ENCODE data around the gene ERP27. TPM values are rescaled to one million over a fixed set of nuclear protein-coding genes. Genes with fewer than 3 reads are reported as not detected.

The ERP27 gene
- total RNA-seq, 1 experiment from 2014 or later = not detected

DNA sequence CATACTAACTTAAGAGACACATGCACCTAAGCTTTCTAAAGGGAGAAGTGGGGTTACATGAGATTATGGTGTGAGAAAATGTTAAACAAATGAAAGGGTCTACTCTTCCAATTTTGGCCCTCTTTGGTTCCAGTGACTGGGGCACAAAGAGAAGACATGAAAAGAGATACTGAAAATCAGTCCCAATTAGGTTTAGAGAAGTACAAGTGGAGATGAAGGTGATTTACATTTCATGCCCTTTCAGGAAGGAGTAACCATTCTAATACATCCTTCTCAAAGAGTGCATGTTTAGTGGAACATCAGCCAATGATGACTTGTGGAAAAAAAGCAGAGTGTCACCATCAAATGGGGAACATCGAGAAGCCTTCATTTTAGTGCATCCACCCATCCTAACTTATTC, 67.1 kb downstream of the ERP27 start:
- ChIA-PET POLR2A (no interaction called here), CTCF (interaction anchor here (0.7 kb wide), 1 partner anchor 100 kb away, joined by 3 read pairs; no protein-coding TSS in a partner anchor)
- BruUV-seq (replicated peaks) = no TSS peak
- Mint-ChIP-seq H3K27me3 (ENCODE audit: insufficient read depth, unreplicated experiment) (no peaks in the 10 kb centered on the region), H3K4me1 (ENCODE audit: insufficient read depth, unreplicated experiment) (peaks cover 16% of the 10 kb centered on the region), H3K27ac (ENCODE audit: low read depth, unreplicated experiment) (no peak overlapping the region), H3K4me3 (ENCODE audit: unreplicated experiment) (no peak overlapping the region), H3K9me3 (ENCODE audit: unreplicated experiment) (peaks cover 7% of the 10 kb centered on the region), H3K36me3 (ENCODE audit: insufficient read depth, unreplicated experiment) (no peaks in the 10 kb centered on the region)
- TF ChIP-seq, protein P1, sequence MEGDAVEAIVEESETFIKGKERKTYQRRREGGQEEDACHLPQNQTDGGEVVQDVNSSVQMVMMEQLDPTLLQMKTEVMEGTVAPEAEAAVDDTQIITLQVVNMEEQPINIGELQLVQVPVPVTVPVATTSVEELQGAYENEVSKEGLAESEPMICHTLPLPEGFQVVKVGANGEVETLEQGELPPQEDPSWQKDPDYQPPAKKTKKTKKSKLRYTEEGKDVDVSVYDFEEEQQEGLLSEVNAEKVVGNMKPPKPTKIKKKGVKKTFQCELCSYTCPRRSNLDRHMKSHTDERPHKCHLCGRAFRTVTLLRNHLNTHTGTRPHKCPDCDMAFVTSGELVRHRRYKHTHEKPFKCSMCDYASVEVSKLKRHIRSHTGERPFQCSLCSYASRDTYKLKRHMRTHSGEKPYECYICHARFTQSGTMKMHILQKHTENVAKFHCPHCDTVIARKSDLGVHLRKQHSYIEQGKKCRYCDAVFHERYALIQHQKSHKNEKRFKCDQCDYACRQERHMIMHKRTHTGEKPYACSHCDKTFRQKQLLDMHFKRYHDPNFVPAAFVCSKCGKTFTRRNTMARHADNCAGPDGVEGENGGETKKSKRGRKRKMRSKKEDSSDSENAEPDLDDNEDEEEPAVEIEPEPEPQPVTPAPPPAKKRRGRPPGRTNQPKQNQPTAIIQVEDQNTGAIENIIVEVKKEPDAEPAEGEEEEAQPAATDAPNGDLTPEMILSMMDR (IDR thresholded peaks at IDR 0.05; ENCODE audit: unreplicated experiment) = no peak
- intact Hi-C loops (cut with micrococcal nuclease) = no loop called here
- no peak for DNase-seq (ENCODE audit: unreplicated experiment)

DNA sequence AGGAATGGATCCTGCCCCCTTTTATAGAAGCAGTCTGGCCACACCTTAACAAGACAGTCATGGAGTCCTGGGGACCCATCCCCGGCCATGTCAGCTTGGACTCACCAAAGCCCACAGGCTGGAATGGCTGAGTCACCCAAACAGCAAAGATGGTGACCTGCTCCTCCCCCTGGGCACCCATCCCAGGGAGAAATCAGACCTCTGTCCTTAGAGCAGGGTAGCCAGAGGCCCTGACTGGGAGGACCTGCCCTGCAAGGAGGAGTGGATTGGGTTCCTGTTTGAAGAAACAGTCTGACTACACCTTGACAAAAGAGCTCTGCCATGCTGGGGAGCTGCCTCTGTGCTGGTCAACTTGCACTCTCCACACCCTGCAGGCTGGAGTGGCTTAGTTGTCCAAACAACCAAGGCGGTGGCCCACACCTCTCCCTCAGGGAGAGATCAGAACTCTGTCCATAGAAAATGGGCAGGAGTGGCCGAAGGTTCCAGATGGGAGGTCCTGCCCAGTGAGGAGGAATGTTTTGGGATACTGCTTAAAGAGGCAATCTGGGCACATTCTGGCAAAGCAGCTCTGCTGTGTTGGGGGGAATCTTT, 69.3 kb downstream of the ERP27 start:
- no peak overlapping the region for H3K27ac Mint-ChIP-seq (ENCODE audit: low read depth, unreplicated experiment)
- intact Hi-C loops (cut with micrococcal nuclease) = no loop called here
- H3K4me3 Mint-ChIP-seq (ENCODE audit: unreplicated experiment) = no peak overlapping the region
- DNase-seq (ENCODE audit: unreplicated experiment) = peak; percentile 56
- ChIA-PET POLR2A (no interaction called here), CTCF (interaction anchor here (0.8 kb wide), 1 partner anchor 126 kb away, joined by 3 read pairs; no protein-coding TSS in a partner anchor)
- TF ChIP-seq, protein P1 (IDR thresholded peaks at IDR 0.05; ENCODE audit: unreplicated experiment) = no peak
- H3K27me3 Mint-ChIP-seq (ENCODE audit: insufficient read depth, unreplicated experiment) = no peaks in the 10 kb centered on the region
- peaks cover 7% of the 10 kb centered on the region for H3K9me3 Mint-ChIP-seq (ENCODE audit: unreplicated experiment)
- H3K36me3 Mint-ChIP-seq (ENCODE audit: insufficient read depth, unreplicated experiment) = no peaks in the 10 kb centered on the region
- H3K4me1 Mint-ChIP-seq (ENCODE audit: insufficient read depth, unreplicated experiment) = peaks cover 6% of the 10 kb centered on the region
- BruUV-seq (replicated peaks) = no TSS peak

Other genes starting within 250 kb of the ERP27 start
- gene GUCY2C, start 241.9 kb downstream of the ERP27 start, total RNA-seq (2022) = not detected in 2 replicates
- gene WBP11, start 135.1 kb downstream of the ERP27 start, total RNA-seq (2022) = 51.3 and 56.6 TPM in 2 replicates
- 2.2 and 2.6 TPM in 2 replicates for gene C12orf60, start 134.9 kb downstream of the ERP27 start, total RNA-seq (2022)
- 0.20 TPM in 1 of 2 replicates, not detected in the other for gene SMCO3, start 124.4 kb downstream of the ERP27 start, total RNA-seq (2022)
- not detected in 2 replicates for gene ART4, start 95.0 kb downstream of the ERP27 start, total RNA-seq (2022)
- gene MGP, start 52.7 kb downstream of the ERP27 start, total RNA-seq (2022) = 1.3 and 4.8 TPM in 2 replicates
- gene ARHGDIB, start 23.1 kb upstream of the ERP27 start, total RNA-seq (2022) = 2.3 and 7.7 TPM in 2 replicates
- gene PDE6H, start 34.5 kb upstream of the ERP27 start, total RNA-seq (2022) = not detected in 2 replicates